ENCODE measurements around the gene KAZN. TPM values are rescaled to one million over a fixed set of nuclear protein-coding genes. Genes with fewer than 3 reads are reported as not detected.

Gene KAZN
- total RNA-seq, 6 experiments from 2014 or later = 13.1 to 22.3 (median 20.7) TPM

DNA sequence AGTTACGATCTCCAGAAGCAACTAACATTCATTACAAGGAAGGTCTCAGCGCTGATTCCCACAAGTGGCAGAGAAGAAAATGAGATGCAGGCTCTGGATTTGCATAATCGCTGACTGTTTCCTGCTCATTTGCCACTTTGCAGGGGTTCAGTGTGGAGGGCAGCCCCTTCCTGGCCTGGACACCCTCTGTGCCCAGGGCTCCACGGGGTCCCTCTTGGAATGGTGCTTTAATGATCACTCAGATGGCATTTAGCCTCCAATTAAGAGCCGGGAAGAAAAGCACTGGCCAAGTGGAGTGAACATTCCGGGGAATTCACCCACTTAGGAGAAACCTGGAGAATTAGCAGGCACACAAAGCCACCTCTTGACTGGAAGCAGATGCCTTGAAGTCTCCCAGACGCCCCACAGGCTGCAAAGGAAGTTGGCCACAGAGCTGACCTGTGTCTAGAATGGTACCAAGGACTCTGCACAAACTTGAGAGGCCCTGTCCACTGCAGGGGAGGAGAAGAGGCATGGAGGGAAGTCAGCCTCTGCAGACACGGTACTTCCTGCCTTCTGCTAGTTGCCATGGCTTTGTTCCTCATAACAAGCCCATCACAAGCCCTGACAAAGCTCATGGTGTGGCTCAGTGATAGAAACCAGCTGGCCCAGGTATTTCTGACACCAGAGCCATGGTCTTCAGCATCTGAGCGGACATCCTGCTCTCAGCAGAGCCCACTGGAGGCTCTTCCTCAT lies 157.2 kb downstream of the KAZN start:
- Mint-ChIP-seq H3K4me1 (ENCODE audit: low read depth) (no peaks in the 10 kb centered on the region), H3K36me3 (ENCODE audit: low read depth) (no peaks in the 10 kb centered on the region), H3K4me3 (no peak overlapping the region), H3K9me3 (peaks cover 17% of the 10 kb centered on the region; the same call in 1 of the 2 replicates), H3K27ac (no peak overlapping the region), H3K27me3 (ENCODE audit: insufficient read depth) (peaks cover 4% of the 10 kb centered on the region)
- no peak for DNase-seq
- TF ChIP-seq, protein P1, sequence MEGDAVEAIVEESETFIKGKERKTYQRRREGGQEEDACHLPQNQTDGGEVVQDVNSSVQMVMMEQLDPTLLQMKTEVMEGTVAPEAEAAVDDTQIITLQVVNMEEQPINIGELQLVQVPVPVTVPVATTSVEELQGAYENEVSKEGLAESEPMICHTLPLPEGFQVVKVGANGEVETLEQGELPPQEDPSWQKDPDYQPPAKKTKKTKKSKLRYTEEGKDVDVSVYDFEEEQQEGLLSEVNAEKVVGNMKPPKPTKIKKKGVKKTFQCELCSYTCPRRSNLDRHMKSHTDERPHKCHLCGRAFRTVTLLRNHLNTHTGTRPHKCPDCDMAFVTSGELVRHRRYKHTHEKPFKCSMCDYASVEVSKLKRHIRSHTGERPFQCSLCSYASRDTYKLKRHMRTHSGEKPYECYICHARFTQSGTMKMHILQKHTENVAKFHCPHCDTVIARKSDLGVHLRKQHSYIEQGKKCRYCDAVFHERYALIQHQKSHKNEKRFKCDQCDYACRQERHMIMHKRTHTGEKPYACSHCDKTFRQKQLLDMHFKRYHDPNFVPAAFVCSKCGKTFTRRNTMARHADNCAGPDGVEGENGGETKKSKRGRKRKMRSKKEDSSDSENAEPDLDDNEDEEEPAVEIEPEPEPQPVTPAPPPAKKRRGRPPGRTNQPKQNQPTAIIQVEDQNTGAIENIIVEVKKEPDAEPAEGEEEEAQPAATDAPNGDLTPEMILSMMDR (IDR thresholded peaks at IDR 0.05) = no peak

DNA sequence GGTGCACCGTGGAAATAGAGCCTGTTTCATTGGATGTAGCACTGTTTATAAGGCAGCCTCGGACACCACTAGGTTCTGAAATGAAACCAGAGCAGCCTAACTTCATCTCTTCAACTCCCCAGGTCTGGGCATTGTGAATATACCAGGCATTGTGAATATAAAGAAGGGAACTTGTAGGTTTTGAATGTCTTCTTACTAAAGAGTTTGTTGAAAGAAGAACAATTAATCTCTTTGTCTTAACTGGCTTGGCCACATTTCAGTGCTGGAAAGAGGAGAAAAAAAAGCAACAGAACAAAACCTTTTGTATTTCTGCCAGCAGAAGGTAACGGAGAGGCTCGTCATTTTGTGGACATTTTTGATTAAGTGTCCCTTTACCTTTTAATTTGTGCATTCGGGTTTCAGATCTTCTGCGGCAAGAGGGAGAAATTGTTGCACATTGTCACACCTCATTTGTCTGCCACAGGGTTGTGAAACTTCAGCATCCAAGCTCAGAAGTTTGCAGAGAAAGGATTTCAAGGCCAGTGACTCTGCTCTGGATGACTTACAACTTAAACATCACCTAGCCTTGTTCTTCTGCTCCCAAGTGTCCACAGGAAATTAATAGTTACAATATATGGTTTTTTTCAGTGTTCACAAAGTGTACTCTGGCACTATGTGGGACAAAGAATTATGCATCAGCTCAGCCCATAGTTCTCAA lies 158.3 kb downstream of the KAZN start:
- H3K27ac Mint-ChIP-seq = no peak overlapping the region

DNA sequence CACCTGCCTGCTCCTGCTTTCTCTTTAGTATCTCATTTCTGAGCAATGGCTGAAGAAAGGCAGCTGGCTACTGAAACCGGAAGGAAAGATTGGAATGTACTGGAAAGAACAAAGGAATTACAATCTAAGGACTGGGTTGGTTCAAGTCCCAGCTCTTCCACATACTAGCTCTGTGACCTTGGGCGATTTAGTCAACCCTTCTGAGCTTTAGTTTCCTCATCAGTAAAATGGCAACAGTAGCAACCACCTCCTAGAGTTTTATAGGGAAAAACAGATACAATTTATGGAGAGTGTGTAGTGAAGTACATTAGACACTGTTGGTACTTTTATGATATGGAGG lies 158.8 kb downstream of the KAZN start:
- no peaks in the 10 kb centered on the region for H3K4me1 Mint-ChIP-seq (ENCODE audit: low read depth)
- H3K27ac Mint-ChIP-seq = no peak overlapping the region
- H3K9me3 Mint-ChIP-seq = peaks cover 22% of the 10 kb centered on the region; the same call in 1 of the 2 replicates
- TF ChIP-seq, protein P1 (IDR thresholded peaks at IDR 0.05) = no peak
- H3K4me3 Mint-ChIP-seq = no peak overlapping the region
- no peaks in the 10 kb centered on the region for H3K36me3 Mint-ChIP-seq (ENCODE audit: low read depth)
- DNase-seq = no peak
- H3K27me3 Mint-ChIP-seq (ENCODE audit: insufficient read depth) = peaks cover 5% of the 10 kb centered on the region

More for the DNA sequence above, 158.3 kb downstream of the KAZN start:
- peaks cover 17% of the 10 kb centered on the region; the same call in 1 of the 2 replicates for H3K9me3 Mint-ChIP-seq
- no peak overlapping the region for H3K4me3 Mint-ChIP-seq
- peaks cover 5% of the 10 kb centered on the region for H3K27me3 Mint-ChIP-seq (ENCODE audit: insufficient read depth)
- no peak for DNase-seq
- H3K4me1 Mint-ChIP-seq (ENCODE audit: low read depth) = no peaks in the 10 kb centered on the region
- no peaks in the 10 kb centered on the region for H3K36me3 Mint-ChIP-seq (ENCODE audit: low read depth)
- TF ChIP-seq, protein P1 (IDR thresholded peaks at IDR 0.05) = no peak

DNA sequence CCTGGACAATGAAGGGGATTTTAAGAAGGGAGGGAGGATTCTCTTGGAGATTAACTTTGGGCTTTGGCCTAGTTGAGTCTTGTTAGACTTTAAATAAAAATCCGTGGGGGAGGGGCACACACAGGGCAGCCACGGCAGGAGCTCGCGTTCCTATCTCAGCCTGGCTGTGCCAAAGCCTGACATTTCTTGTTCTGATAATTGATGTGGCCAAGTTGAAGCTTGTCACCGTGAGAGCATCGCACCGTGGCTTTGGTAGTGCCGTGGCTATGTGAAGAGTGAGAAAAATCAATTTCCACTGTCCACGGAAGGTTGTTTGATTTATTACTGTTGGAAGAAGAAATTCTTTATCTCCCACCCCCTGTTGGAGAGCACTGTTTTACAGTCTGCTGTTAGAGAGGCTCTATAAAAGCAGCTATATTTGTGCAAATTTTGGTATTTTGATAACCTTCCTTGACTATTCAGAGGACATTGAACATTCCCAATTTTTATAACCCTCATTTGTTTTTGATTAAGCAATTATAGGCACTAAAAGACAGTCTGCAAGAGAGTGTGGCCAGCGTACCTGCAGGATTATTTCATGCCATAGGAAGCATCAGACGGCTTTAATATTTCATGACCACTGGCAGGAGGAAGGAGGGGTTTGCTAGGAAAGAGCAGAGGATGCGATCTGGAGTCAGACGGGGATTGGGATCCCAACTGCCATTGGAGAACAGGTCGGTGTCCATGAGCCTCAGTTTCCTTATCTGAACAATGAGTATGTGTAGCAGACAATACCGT lies 160.7 kb downstream of the KAZN start:
- no peak overlapping the region for H3K27ac Mint-ChIP-seq
- TF ChIP-seq, protein P1 (IDR thresholded peaks at IDR 0.05) = no peak
- H3K27me3 Mint-ChIP-seq (ENCODE audit: insufficient read depth) = peaks cover 7% of the 10 kb centered on the region
- H3K4me3 Mint-ChIP-seq = no peak overlapping the region
- H3K9me3 Mint-ChIP-seq = peaks cover 16% of the 10 kb centered on the region; the same call in 1 of the 2 replicates
- DNase-seq = no peak
- H3K36me3 Mint-ChIP-seq (ENCODE audit: low read depth) = no peaks in the 10 kb centered on the region
- no peaks in the 10 kb centered on the region for H3K4me1 Mint-ChIP-seq (ENCODE audit: low read depth)

DNA sequence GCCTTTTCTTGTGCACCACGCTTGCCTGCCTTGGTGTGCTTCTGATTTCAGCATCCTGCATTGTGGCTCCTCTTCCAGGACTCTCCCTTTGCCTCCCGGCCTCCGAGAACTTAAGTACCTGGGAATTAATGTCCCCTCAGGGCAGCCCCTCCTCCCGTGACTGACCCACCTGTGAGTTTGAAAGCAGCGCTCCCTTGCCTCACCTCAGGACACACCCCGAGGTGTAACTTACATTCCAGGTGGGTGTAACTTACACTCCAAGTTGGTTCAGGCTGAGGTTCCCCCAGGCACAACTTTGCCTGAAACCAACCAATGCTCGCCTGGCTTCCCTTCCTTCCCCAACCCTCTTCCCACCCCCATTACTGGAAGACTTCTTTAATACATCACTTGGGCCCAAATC lies 161.4 kb downstream of the KAZN start:
- Mint-ChIP-seq H3K4me1 (ENCODE audit: low read depth) (no peaks in the 10 kb centered on the region), H3K9me3 (peaks cover 16% of the 10 kb centered on the region; the same call in 1 of the 2 replicates)
- TF ChIP-seq, protein P1 (IDR thresholded peaks at IDR 0.05) = no peak

More for the DNA sequence above, 161.4 kb downstream of the KAZN start:
- Mint-ChIP-seq H3K27ac (no peak overlapping the region), H3K36me3 (ENCODE audit: low read depth) (no peaks in the 10 kb centered on the region), H3K4me3 (no peak overlapping the region), H3K27me3 (ENCODE audit: insufficient read depth) (peaks cover 4% of the 10 kb centered on the region; the same call in 1 of the 2 replicates)
- no peak for DNase-seq

Measured in HFFc6 (cell line).